Measurements from ENCODE around the gene SPI1.

Gene SPI1

GRCh38 chr11:47378836-47379170 is 456 bp upstream of the SPI1 start:
- intact Hi-C loops (cut with DNase I; ENCODE audit: low total_unique reads): loop anchor here (5.0 to 10.0 kb wide), 2 partner anchors 68 to 476 kb away; partner anchors contain the start of gene RAPSN

GRCh38 chr11:47377571-47378009 is 757 bp downstream of the SPI1 start:
- peak overlapping the region; percentile 31 to 42 for H3K4me3 ChIP-seq
- peak overlapping the region in 1 of 2 donors; percentile 10 for H3K27ac ChIP-seq
- H3K4me1 ChIP-seq: no peaks in the 10 kb centered on the region
- TF ChIP-seq CTCF (IDR thresholded peaks at IDR 0.05): no peak
- DNase-seq: no peak
- no peaks in the 10 kb centered on the region for H3K36me3 ChIP-seq
- intact Hi-C loops (cut with DNase I; ENCODE audit: low total_unique reads): loop anchor here (5.0 to 10.0 kb wide), 2 partner anchors 70 to 477 kb away; partner anchors contain the start of gene RAPSN
- no peaks in the 10 kb centered on the region for H3K9me3 ChIP-seq
- H3K27me3 ChIP-seq: no peaks in the 10 kb centered on the region

More at GRCh38 chr11:47378836-47379170, 456 bp upstream of the SPI1 start:
- no peak overlapping the region for H3K27ac ChIP-seq
- no peaks in the 10 kb centered on the region for H3K36me3 ChIP-seq
- H3K4me1 ChIP-seq: no peaks in the 10 kb centered on the region
- no peak for DNase-seq
- TF ChIP-seq CTCF (IDR thresholded peaks at IDR 0.05): no peak
- no peaks in the 10 kb centered on the region for H3K9me3 ChIP-seq
- no peaks in the 10 kb centered on the region for H3K27me3 ChIP-seq
- H3K4me3 ChIP-seq: no peak overlapping the region

GRCh38 chr11:47376525-47377371 is 1.6 kb downstream of the SPI1 start:
- Histone ChIP-seq H3K27me3 (no peaks in the 10 kb centered on the region), H3K9me3 (no peaks in the 10 kb centered on the region), H3K4me1 (no peaks in the 10 kb centered on the region), H3K4me3 (peak overlapping the region; percentile 31 to 42), H3K36me3 (no peaks in the 10 kb centered on the region), H3K27ac (no peak overlapping the region)
- peak in 1 of 2 donors; percentile 55 for DNase-seq
- no peak for TF ChIP-seq CTCF (IDR thresholded peaks at IDR 0.05)
- intact Hi-C loops (cut with DNase I; ENCODE audit: low total_unique reads): loop anchor here (5.0 to 10.0 kb wide), 2 partner anchors 71 to 478 kb away; partner anchors contain the start of gene RAPSN

GRCh38 chr11:47376107-47376524 is 2.2 kb downstream of the SPI1 start:
- Histone ChIP-seq H3K27ac (no peak overlapping the region), H3K4me3 (peak overlapping the region; percentile 31 to 42), H3K4me1 (no peaks in the 10 kb centered on the region), H3K27me3 (no peaks in the 10 kb centered on the region), H3K36me3 (no peaks in the 10 kb centered on the region), H3K9me3 (no peaks in the 10 kb centered on the region)
- no peak for TF ChIP-seq CTCF (IDR thresholded peaks at IDR 0.05)
- intact Hi-C loops (cut with DNase I; ENCODE audit: low total_unique reads): loop anchor here (5.0 to 10.0 kb wide), 2 partner anchors 71 to 479 kb away; partner anchors contain the start of gene RAPSN
- no peak for DNase-seq

GRCh38 chr11:47375546-47376085 is 2.7 kb downstream of the SPI1 start:
- Histone ChIP-seq H3K4me3 (peak overlapping the region in 1 of 2 donors; percentile 31), H3K4me1 (no peaks in the 10 kb centered on the region), H3K27ac (no peak overlapping the region)

More at GRCh38 chr11:47375546-47376085, 2.7 kb downstream of the SPI1 start:
- H3K27me3 ChIP-seq: no peaks in the 10 kb centered on the region
- no peak for TF ChIP-seq CTCF (IDR thresholded peaks at IDR 0.05)
- no peaks in the 10 kb centered on the region for H3K36me3 ChIP-seq
- no peaks in the 10 kb centered on the region for H3K9me3 ChIP-seq
- intact Hi-C loops (cut with DNase I; ENCODE audit: low total_unique reads): loop anchor here (5.0 to 10.0 kb wide), 2 partner anchors 72 to 479 kb away; partner anchors contain the start of gene RAPSN
- no peak for DNase-seq

All from tibial artery (tissue), 4 donors.